ENCODE results near the gene NAALADL1.
"Not testable (repeated sequence)": the region's sequence is repeated elsewhere in the genome, so short reads cannot be mapped to it uniquely, and the experiment has no call there.

NAALADL1 gene

DNA sequence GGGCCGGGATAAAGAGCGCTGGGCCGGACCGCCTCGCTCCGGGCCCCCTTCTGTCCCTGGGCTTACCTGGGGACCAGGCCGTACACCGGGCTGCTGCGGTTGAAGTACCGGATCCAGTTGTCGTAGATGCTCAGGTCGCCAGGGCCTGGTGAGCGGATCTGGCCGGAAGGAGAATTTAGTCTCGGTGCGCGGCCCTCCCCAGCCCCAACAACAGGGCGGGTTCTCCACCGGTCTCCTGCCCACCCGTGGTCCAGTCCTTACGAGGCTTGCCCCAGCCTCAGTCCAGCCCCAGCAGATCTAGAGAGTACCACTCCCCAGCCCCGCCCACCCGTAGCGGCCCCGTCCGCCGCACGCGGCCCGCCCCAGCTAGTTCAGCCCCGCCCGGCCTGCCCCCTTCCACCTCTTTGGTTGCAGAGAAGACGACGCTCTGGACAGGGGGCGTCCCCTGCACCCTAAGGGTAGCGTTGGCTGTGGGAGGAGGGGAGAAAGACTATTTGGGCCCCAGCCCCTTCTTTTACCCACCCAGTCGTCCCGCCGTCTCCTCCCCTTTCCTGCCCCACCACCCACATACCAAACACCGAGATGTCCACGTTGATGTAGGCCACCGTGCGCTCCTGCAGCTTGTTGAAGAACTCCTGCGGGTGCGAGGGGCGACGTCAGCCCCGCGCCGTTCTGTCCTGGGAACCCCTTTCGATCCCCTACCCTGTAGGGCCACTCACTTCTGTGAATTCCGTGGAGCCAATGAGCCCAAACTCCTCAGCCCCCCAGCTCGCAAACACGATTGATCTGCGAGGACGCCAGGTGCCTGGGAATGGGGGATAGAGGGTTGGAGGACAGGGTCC is 10.6 kb downstream of the NAALADL1 start:
- peak in 1 of 2 donors; percentile 17 for DNase-seq (ENCODE audit: low read depth in 2 of 2)

GRCh38 chr11:65045728-65046127 is 12.6 kb downstream of the NAALADL1 start:
- no peak for DNase-seq (ENCODE audit: low read depth in 2 of 2)

DNA sequence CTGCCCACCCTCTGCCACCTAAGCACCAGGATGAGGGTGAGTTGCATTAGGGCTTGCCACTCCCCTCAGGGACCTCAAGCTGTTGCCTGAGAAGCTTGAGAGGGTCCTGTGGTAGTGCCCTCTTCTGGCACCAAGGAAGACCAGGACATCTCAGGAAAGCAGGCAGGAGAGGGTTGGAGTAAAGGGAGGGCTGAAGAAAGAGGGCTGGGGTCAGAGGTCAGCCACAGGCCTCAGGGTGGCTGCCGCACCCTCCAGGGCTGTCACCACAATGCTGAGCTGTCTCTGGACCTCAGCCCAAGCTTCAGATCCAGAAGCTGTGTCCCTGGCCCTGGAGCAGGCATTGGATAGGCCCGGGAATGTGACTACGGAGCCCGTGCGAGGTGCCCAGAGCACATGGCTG is 13.3 kb downstream of the NAALADL1 start:
- no peak for DNase-seq (ENCODE audit: low read depth in 2 of 2)

DNA sequence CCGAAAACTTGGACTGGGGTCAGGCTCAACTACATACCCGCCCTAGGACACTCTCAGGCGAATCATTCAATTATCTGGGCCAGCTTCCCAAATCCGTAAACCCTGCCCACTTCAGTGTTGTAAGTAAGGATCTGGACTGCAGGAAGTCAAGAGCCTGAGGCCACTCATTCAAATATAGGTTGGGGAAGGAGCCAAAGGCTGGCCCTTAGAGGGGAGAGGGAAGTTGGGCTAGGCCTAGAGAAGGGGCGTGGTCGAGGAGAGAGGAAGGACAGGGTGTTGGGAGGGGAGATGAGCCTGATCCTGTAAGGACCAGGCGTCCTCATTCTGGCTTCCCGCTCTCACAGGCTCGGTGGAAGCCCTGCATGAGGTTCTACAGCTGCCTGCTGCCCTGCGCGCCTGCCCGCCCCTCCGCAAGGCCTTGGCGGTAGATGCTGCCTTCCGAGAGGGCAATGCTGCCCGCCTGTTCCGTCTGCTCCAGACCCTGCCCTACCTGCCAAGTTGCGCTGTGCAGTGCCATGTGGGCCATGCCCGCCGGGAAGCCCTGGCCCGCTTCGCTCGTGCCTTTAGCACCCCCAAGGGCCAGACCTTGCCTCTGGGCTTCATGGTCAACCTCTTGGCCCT is 14.4 kb downstream of the NAALADL1 start:
- no peak for DNase-seq (ENCODE audit: low read depth in 2 of 2)

DNA sequence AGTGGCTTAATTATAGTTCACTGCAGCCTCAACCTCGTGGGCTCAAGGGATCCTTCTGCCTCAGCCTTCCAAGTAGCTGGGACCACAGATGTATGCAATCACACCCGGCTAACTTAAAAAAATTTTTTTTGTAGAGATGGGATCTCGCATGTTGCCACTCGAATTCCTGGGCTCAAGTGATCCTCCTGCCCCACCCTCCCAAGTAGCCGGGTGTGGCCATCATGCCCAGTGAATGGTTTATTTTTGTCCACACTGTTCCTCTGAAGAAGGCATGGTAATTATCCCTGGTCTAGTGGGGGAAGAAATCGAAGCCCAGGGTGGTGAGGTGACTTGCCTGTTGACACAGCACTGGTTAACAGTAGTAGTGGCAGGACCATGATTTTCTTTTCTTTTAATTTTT is 15.5 kb downstream of the NAALADL1 start:
- DNase-seq (ENCODE audit: low read depth in 2 of 2): no peak

DNA sequence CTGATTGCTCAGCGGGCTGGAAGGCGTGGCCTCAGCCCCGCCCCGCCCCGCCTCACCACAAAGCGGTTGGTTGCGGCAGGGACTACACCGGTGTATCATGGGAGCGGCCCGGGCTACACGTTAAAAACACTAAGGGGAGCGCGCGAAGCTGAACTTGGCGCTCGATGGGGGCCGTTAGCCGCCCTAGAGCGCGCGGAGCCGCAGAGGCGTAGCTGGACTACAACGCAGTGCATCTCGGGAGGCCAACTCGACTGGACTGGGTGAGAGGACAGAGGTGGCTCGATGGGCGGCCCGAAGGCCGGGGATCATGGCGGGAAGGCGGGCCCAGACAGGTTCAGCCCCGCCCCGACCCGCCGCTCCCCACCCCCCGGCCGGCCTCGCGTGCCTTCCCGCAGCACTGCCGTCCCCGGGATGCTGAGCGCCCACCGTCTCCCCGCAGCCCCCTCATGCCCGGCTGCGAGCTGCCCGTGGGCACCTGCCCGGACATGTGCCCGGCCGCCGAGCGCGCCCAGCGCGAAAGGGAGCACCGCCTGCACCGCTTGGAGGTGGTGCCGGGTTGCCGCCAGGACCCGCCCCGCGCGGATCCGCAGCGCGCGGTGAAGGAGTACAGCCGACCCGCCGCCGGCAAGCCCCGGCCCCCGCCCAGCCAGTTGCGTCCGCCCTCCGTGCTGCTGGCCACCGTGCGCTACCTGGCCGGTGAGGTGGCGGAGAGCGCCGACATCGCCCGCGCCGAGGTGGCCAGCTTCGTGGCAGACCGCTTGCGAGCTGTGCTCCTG is 17.3 kb downstream of the NAALADL1 start, which contains the start of gene SAC3D1:
TSS of gene SAC3D1 (plus strand) at position 364 of the 776 bp plus-strand sequence. CDS start at position 447, 83 bp downstream.
- peak; percentile 83 to 86 for DNase-seq (ENCODE audit: low read depth in 2 of 2)

DNA sequence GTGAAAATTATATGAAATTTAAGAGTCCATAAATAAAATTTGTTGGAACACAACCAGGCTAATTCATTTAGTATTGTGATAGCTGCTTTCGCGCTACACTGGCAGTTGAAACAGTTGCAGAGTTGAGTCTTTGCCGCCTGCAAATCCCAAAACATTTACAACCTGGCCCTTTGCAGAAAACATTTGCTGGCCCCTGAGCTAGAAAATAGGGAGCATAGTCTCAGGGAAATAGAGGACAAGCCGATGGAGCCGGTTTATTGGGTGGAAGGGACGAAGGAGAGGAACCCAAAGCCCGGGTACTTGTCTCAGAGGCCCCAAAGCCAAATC is 17.9 kb downstream of the NAALADL1 start:
- DNase-seq (ENCODE audit: low read depth in 2 of 2): no peak

- no peak for DNase-seq (ENCODE audit: low read depth in 2 of 2)
Measured at GRCh38 chr11:65036931-65037330, 21.4 kb downstream of the NAALADL1 start.

DNA sequence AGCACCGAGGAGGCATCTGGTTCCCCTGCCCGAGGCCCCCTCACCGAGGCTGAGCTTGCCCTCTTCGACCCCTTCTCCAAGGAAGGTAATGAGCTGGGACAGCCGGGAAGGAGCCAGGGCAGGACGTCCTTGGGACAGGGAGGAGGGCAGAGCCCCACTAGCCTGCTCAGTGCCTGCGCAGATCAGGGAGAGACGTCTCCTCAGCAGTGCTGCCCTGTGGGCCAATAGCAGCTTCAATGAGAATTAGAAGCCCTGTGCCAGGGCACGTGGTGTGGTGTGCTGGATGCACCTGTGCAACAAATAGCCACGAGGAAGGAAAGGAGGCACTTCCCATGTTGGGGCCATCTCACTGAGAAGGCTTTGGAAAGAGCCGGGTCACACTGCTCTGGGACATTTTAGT is 22.8 kb downstream of the NAALADL1 start:
- DNase-seq (ENCODE audit: low read depth in 2 of 2): no peak

DNA sequence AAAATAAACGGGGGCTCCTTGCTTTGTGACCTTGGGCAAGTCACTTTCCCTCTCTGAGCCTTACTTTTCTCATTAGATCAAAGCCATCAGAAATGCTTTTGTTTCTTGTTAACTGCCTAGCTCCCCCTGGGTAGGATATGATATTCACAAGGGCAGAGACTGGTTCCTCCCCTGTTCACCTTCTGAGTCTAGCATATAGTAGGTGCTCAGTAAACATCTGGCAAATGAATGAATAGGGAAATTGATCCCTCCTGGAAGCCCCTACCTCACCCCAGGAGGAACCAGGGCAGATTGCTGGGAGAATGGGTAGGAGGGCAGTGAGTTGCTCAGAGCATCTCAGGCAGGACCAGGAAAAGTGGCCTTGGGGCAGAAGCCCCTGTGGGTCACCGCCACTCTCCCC is 23.9 kb downstream of the NAALADL1 start:
- no peak for DNase-seq (ENCODE audit: low read depth in 2 of 2)

DNA sequence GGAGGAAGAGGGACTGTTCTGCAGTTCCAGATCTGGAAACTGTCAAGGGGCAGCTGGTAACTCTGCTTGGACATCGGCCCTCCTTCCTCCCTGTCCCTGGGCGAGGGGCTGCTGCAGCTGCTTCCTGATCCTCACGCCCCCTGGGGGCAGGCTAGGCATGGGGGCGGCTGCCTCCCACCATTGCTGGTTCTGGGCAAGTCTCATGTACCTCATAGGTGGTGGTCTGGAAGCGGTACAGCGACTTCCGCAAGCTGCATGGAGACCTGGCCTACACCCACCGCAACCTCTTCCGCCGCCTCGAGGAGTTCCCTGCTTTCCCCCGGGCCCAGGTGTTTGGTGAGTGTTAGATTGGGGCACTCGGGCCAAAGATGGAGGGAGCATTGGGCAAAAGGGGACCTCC is 26.1 kb downstream of the NAALADL1 start:
- no peak for DNase-seq (ENCODE audit: low read depth in 2 of 2)

- DNase-seq (ENCODE audit: low read depth in 2 of 2): peak; percentile 77 to 86
Measured at GRCh38 chr11:65027213-65028067, 30.9 kb downstream of the NAALADL1 start, which contains the start of gene SNX15. TSS of gene SNX15 (plus strand) at chr11:65027439. CDS start at chr11:65027538, 99 bp downstream.

- DNase-seq (ENCODE audit: low read depth in 2 of 2): no peak
Measured at GRCh38 chr11:65026810-65027209, 31.5 kb downstream of the NAALADL1 start.

- DNase-seq (ENCODE audit: low read depth in 2 of 2): not testable (repeated sequence)
Measured at GRCh38 chr11:65023502-65023901, 34.9 kb downstream of the NAALADL1 start.

DNA sequence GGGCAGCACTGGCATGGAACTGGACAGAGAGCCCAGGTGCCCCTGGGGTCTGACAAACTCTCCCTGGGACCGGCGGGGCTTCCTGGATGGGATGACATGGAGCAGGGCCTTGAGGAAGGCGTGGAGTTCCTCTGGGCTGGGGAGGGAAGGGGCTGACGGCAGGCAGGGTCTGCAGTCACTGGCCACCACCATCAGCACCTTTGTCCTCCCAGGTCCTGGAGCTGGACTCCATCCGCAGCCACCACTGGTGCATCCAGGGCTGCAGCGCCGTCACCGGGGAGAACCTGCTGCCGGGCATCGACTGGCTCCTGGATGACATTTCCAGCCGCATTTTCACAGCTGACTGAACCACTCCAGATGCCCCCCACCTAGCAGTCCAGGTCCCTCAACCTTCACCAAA is 36.8 kb downstream of the NAALADL1 start:
- no peak for DNase-seq (ENCODE audit: low read depth in 2 of 2)

GRCh38 chr11:65021003-65021402 is 37.4 kb downstream of the NAALADL1 start:
- DNase-seq (ENCODE audit: low read depth in 2 of 2): no peak

GRCh38 chr11:65019824-65020223 is 38.5 kb downstream of the NAALADL1 start:
- no peak for DNase-seq (ENCODE audit: low read depth in 2 of 2)

DNA sequence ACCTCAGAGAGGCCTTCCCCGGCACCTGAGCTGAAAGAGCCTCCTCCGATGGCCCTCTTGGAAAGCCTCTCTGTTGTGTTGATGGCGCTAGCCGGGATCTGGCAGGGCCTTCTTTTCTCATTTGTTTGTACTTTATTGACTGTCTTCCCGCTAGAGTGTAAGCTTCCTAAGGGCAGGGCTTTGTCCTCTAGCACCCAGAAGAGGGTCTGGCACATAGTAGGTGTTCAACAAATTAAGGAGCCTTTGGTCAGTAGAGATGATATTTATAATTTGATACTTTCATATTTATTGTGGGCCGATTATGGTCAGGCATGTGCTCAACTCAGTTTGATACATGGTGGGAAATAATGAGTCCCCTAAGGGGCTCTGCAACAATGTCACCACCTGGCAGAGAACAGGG is 40.4 kb downstream of the NAALADL1 start:
- no peak for DNase-seq (ENCODE audit: low read depth in 2 of 2)

DNA sequence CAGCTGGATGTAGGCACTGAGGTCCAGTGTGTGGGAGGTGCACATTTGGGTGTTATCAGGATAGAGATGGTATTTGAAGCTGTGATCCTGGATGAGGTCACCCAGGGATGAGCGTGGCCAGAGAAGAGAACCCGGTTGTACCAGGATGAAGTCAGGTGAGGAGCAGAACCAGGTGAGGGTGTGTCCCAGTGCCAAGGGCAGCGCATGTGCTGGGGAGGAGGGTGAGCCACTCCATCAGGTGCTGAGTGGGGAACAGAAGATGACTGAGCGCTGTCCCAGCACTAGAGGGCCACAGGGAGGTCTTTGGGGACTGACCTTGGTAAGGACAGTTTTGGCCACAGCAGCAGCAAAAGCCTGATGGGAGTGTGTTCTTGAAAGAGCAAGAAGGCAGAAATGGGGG is 41.6 kb downstream of the NAALADL1 start:
- no peak for DNase-seq (ENCODE audit: low read depth in 2 of 2)

GRCh38 chr11:65014726-65015227 is 43.6 kb downstream of the NAALADL1 start:
- no peak for DNase-seq (ENCODE audit: low read depth in 2 of 2)
